HG03039 (cell line): ENCODE measurements around the gene NT5DC4.

Experiments
- ATAC-seq: cut with Tn5 transposase; IDR thresholded peaks from one replicate; pipeline ENCODE4 v1.9.1; 2021; ENCODE audit warnings: mild to moderate bottlenecking, moderate library complexity; ENCODE audit not compliant: unreplicated experiment

The NT5DC4 gene

DNA sequence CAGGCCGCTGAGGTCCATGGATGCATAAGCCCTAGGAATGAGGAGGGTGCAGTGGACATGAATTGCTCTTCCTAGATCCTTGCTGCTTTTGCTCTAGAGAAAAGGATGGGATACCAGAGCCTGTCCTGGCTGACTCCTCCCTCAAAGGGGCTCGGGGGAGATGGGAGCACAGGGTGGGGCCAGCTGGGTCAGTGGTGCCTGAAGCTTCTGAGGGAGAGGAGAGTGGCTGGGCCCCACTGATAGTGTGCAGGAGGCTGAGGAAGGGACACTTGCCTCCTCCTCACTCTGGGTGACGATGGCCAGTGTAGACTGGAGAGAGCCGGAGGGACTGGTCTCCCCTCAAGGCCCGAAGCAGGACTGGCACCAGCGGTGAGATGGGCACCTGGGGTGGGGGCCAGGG, at the start of gene NT5DC4:
TSS of gene NT5DC4 (plus strand) at position 236 of the 400 bp plus-strand sequence. CDS start at position 296, 60 bp downstream.
- ATAC-seq = no peak

GRCh38 chr2:112671801-112672200, 49.0 kb upstream of the NT5DC4 start:
- no peak for ATAC-seq

- ATAC-seq = no peak
Measured at GRCh38 chr2:112673008-112673407, 47.8 kb upstream of the NT5DC4 start.

DNA sequence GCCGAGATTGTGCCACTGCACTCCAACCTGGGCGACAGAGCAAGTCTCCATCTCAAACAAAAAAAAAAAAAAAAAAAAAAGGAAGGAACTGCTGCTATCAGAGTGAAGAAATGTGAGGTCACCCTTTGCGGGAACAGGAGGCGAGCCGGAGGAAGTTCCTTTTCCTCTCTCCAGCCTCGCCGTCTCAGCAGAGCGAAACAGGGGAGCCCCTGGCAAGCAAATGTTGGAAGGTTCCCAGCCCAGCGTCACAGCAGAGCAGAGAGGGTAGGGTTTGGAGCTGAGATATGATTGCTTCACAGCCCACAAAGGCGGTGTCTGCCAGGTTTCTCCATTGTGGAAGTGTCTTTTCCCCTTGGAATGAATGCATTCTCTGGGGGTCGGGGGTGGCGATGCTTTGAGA, 46.6 kb upstream of the NT5DC4 start:
- ATAC-seq = no peak

GRCh38 chr2:112679484-112679883, 41.3 kb upstream of the NT5DC4 start:
- ATAC-seq = no peak

GRCh38 chr2:112680666-112681101, 40.1 kb upstream of the NT5DC4 start:
- ATAC-seq = no peak

- no peak for ATAC-seq
Measured at GRCh38 chr2:112682101-112682500, 38.7 kb upstream of the NT5DC4 start.

GRCh38 chr2:112683550-112684414, 37.0 kb upstream of the NT5DC4 start:
- ATAC-seq = no peak

DNA sequence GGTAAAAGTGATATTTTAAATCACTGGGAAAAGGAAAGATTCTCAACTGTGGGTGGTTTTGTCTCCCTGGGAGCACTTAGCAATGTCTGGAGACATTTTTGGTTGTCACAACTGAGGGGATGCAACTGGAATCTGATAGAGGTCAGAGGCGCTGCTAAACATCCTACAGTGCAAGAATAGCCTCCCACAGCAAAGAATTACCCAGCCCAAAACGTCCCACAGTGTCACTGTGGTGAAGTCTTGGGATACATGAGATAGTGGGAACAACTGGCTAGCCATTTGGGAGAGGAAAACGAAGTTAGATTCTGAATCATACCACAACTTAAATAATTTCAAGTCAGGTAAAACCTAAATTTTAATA, 36.4 kb upstream of the NT5DC4 start:
- ATAC-seq = no peak

GRCh38 chr2:112685271-112685884, 35.4 kb upstream of the NT5DC4 start:
- no peak for ATAC-seq

- ATAC-seq = no peak
Measured at GRCh38 chr2:112686348-112687217, 34.2 kb upstream of the NT5DC4 start.

GRCh38 chr2:112687522-112687921, 33.3 kb upstream of the NT5DC4 start:
- ATAC-seq = no peak

GRCh38 chr2:112688086-112688880, 32.5 kb upstream of the NT5DC4 start:
- ATAC-seq = no peak

- ATAC-seq = peak; percentile 39
Measured at GRCh38 chr2:112690853-112691401, 29.9 kb upstream of the NT5DC4 start.

- no peak for ATAC-seq
Measured at GRCh38 chr2:112691881-112692281, 28.9 kb upstream of the NT5DC4 start.

DNA sequence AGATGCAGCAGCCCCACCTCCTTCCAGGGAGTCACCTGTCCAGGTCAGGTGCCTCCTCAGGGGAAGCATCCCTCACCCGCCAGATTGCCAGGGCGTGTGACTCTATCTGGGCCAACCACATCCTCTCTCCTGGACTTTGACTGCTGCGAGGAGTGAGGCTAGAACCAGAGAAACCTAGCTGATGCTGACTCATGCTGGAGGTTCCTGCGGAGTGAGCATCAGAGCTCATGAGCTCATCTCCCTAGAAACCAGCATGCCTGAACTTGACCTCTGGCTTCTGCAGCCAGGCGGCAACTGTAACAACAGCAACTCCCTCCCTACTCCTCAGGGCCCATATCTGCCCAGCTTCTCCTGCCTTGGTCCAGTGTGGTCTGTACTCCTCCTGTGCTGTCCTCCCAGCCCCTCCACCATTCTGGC, 28.3 kb upstream of the NT5DC4 start:
- ATAC-seq = peak; percentile 70

- no peak for ATAC-seq
Measured at GRCh38 chr2:112692918-112693317, 27.9 kb upstream of the NT5DC4 start.

DNA sequence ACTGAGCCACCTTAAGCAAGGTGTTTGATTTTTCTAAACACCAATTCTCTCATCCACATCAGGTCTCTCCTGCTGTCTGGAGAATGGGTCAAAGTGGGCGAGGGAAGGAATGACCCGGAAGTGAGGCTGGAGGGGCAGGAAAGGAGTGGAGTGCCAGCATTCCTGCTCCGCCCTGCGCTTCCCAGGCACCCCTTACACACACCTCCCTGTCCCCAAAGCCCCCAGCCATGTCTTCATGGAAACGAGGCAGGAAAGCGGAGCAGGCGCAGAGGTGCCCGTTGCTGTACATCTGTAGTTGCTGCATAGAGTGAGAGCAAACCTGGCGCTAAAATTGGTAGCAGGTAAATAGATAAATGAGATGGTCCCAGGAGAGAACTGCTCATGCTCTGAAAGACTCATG, 27.2 kb upstream of the NT5DC4 start:
- ATAC-seq = no peak

- no peak for ATAC-seq
Measured at GRCh38 chr2:112694182-112694581, 26.6 kb upstream of the NT5DC4 start.

DNA sequence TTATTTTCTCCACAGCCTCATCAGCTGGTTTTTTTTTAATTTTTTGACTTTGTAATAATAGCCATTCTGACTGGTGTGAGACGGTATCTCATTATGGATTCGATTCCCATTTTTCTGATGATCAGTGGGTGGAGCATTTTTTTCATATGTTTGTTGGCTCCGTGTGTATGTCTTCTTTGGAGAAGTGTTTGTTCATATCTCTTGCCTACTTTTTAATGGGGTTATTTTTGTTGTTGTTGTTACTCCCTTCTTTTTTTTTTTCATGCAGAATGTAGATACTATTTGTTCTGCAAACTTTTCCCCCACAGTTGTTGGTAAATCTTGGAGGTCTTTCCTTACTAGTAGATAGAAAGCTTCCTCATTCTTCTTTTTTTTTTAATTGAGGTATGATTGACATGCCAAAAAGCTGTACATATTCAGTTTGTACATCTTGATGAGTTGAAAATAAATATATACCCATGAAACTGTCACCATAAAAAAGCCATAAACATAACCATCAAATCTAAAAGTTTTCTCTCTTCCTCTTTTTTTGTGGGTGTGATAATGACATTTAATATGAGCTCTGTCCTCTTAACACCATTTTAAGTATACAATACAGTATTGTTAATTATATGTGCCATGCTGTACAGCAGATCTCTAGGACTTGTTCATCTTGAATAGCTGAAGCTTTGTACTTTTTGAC, 21.8 kb upstream of the NT5DC4 start:
- ATAC-seq = no peak
